Measurements from ENCODE around the gene RNASE7.

RNASE7 gene

GRCh38 chr14:21077672-21078071 is 35.5 kb downstream of the RNASE7 start:
- no peak overlapping the region for H3K9ac ChIP-seq (ENCODE audit: low read length)
- H3K36me3 ChIP-seq (ENCODE audit: low read length): no peaks in the 10 kb centered on the region
- no peaks in the 10 kb centered on the region for H3K79me2 ChIP-seq (ENCODE audit: insufficient read depth, low read length)
- H2AFZ ChIP-seq (ENCODE audit: low read depth, low read length, severe bottlenecking): no peak overlapping the region
- no peak overlapping the region for H3K27ac ChIP-seq (ENCODE audit: low read depth, low read length)
- H3K4me2 ChIP-seq (ENCODE audit: low read depth, low read length, poor library complexity, severe bottlenecking): no peak overlapping the region
- H3K9me2 ChIP-seq (replicated peaks; ENCODE audit: insufficient read depth, low read length): no peaks in the 10 kb centered on the region
- TF ChIP-seq CTCF (IDR thresholded peaks at IDR 0.05; ENCODE audit: insufficient read depth, low read length, poor library complexity, severe bottlenecking): no peak
- H3K4me3 ChIP-seq (ENCODE audit: insufficient read depth, low read length, poor library complexity, severe bottlenecking): no peak overlapping the region
- no peaks in the 10 kb centered on the region for H4K20me1 ChIP-seq (ENCODE audit: low read depth, low read length)
- H3K9me3 ChIP-seq (ENCODE audit: insufficient read depth, low read length): no peaks in the 10 kb centered on the region
- H3K27me3 ChIP-seq (ENCODE audit: low read length): no peaks in the 10 kb centered on the region
- no peaks in the 10 kb centered on the region for H3F3A ChIP-seq (ENCODE audit: insufficient read depth)

GRCh38 chr14:21078287-21078686 is 36.1 kb downstream of the RNASE7 start:
- H3K4me3 ChIP-seq (ENCODE audit: insufficient read depth, low read length, poor library complexity, severe bottlenecking): no peak overlapping the region
- TF ChIP-seq EZH2phosphoT487 (conservative IDR thresholded peaks at IDR 0.05; ENCODE audit: low read length) (no peak), CTCF (IDR thresholded peaks at IDR 0.05; ENCODE audit: insufficient read depth, low read length, poor library complexity, severe bottlenecking) (no peak)
- no peak overlapping the region for H3K4me2 ChIP-seq (ENCODE audit: low read depth, low read length, poor library complexity, severe bottlenecking)
- no peaks in the 10 kb centered on the region for H3K36me3 ChIP-seq (ENCODE audit: low read length)
- no peak overlapping the region for H3K27ac ChIP-seq (ENCODE audit: low read depth, low read length)
- no peak overlapping the region for H2AFZ ChIP-seq (ENCODE audit: low read depth, low read length, severe bottlenecking)
- H3K9ac ChIP-seq (ENCODE audit: low read length): no peak overlapping the region
- H3K27me3 ChIP-seq (ENCODE audit: low read length): no peaks in the 10 kb centered on the region
- no peaks in the 10 kb centered on the region for H3F3A ChIP-seq (ENCODE audit: insufficient read depth)
- no peaks in the 10 kb centered on the region for H3K9me2 ChIP-seq (replicated peaks; ENCODE audit: insufficient read depth, low read length)
- no peaks in the 10 kb centered on the region for H4K20me1 ChIP-seq (ENCODE audit: low read depth, low read length)
- no peaks in the 10 kb centered on the region for H3K9me3 ChIP-seq (ENCODE audit: insufficient read depth, low read length)
- no peaks in the 10 kb centered on the region for H3K79me2 ChIP-seq (ENCODE audit: insufficient read depth, low read length)

GRCh38 chr14:21078726-21079125 is 36.6 kb downstream of the RNASE7 start:
- H3K36me3 ChIP-seq (ENCODE audit: low read length): no peaks in the 10 kb centered on the region
- no peaks in the 10 kb centered on the region for H3K9me3 ChIP-seq (ENCODE audit: insufficient read depth, low read length)
- H3K9ac ChIP-seq (ENCODE audit: low read length): no peak overlapping the region
- H3K79me2 ChIP-seq (ENCODE audit: insufficient read depth, low read length): no peaks in the 10 kb centered on the region
- H3K4me2 ChIP-seq (ENCODE audit: low read depth, low read length, poor library complexity, severe bottlenecking): no peak overlapping the region
- H3K27ac ChIP-seq (ENCODE audit: low read depth, low read length): no peak overlapping the region
- no peaks in the 10 kb centered on the region for H3F3A ChIP-seq (ENCODE audit: insufficient read depth)
- H4K20me1 ChIP-seq (ENCODE audit: low read depth, low read length): no peaks in the 10 kb centered on the region
- TF ChIP-seq EZH2phosphoT487 (conservative IDR thresholded peaks at IDR 0.05; ENCODE audit: low read length) (no peak), CTCF (IDR thresholded peaks at IDR 0.05; ENCODE audit: insufficient read depth, low read length, poor library complexity, severe bottlenecking) (no peak)
- no peaks in the 10 kb centered on the region for H3K27me3 ChIP-seq (ENCODE audit: low read length)
- H3K9me2 ChIP-seq (replicated peaks; ENCODE audit: insufficient read depth, low read length): no peaks in the 10 kb centered on the region
- no peak overlapping the region for H2AFZ ChIP-seq (ENCODE audit: low read depth, low read length, severe bottlenecking)
- no peak overlapping the region for H3K4me3 ChIP-seq (ENCODE audit: insufficient read depth, low read length, poor library complexity, severe bottlenecking)
